Astrocyte of the spinal cord (primary cell): ENCODE measurements around the gene KRTAP6-2.

ENCODE experiments used
- DNase-seq: peaks from one replicate; pipeline ENCODE4 v3.0.0; 2011; ENCODE audit warnings: low read depth, low spot score
- H3K4me3 ChIP-seq: 2 replicates; pipeline ENCODE4 v1.5.1; 2011; ENCODE audit warnings: low read depth, mild to moderate bottlenecking, low read length, moderate library complexity
- in situ Hi-C: cut with HindIII; loops from 2 replicates; pipeline ENCODE4 v1.10.0; 2017; ENCODE audit warnings: low sequenced_read_pairs
- TF ChIP-seq, protein P1 (sequence below): IDR thresholded peaks from 2 replicates; pipeline ENCODE4 v1.5.1; 2012; ENCODE audit warnings: low read depth, mild to moderate bottlenecking, low read length, inconsistent platforms

The KRTAP6-2 gene, protein sequence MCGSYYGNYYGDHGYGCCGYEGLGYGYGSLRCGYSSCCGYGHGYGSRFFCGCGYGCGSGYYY

DNA sequence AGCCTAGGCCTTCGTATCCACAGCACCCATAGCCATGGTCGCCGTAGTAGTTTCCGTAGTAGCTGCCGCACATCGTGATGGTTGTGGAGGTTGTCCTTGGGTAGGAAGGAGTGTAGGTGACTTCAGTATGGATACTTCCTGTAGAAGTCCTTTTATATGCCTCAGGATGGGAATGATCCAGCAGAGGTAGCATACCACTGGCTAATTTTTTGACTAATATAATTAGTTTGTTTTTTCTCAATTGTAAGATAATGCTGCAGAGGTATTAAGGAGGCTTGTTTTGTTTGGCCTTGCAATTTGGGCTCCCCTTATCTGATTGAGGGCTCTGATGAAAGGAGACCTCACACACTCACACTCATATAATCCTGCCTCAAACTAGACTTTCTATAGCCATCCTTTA lies at the start of gene KRTAP6-2:
Gene KRTAP6-2, minus strand, starts transcription at position 101 of the 400 bp plus-strand sequence. Its CDS starts 28 bp downstream, at position 73.
- in situ Hi-C loops: no loop called here
- H3K4me3 ChIP-seq: no peak within 1 kb of the TSS
- DNase-seq: no peak

DNA sequence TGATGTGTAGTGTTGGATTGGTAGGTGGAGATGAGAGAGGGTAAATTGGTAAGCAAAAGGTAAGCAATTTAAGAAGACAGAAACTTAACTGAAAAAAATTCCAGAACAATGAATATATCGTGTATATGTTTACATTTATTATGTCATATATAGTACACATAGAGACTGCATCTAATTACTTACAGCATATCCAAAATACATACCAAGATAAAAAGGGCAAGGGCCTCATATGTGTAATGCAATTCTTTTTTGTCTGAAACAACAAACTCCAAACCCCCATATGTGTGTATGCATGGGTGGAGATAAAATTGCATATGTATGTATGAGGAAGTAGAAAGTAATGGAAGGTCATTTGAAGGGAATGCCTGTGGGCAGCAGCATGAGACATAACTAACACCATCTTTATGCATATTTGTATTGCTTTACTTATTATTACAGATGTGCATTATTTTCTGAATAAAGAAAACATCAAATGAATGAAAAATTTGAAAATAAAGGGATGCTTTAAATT lies 48.3 kb upstream of the KRTAP6-2 start:
- no peak for DNase-seq
- TF ChIP-seq, protein P1, sequence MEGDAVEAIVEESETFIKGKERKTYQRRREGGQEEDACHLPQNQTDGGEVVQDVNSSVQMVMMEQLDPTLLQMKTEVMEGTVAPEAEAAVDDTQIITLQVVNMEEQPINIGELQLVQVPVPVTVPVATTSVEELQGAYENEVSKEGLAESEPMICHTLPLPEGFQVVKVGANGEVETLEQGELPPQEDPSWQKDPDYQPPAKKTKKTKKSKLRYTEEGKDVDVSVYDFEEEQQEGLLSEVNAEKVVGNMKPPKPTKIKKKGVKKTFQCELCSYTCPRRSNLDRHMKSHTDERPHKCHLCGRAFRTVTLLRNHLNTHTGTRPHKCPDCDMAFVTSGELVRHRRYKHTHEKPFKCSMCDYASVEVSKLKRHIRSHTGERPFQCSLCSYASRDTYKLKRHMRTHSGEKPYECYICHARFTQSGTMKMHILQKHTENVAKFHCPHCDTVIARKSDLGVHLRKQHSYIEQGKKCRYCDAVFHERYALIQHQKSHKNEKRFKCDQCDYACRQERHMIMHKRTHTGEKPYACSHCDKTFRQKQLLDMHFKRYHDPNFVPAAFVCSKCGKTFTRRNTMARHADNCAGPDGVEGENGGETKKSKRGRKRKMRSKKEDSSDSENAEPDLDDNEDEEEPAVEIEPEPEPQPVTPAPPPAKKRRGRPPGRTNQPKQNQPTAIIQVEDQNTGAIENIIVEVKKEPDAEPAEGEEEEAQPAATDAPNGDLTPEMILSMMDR: no peak
- no peak overlapping the region for H3K4me3 ChIP-seq
- in situ Hi-C loops: no loop called here

More for the DNA sequence above, at the start of gene KRTAP6-2:
- TF ChIP-seq, protein P1: no peak

DNA sequence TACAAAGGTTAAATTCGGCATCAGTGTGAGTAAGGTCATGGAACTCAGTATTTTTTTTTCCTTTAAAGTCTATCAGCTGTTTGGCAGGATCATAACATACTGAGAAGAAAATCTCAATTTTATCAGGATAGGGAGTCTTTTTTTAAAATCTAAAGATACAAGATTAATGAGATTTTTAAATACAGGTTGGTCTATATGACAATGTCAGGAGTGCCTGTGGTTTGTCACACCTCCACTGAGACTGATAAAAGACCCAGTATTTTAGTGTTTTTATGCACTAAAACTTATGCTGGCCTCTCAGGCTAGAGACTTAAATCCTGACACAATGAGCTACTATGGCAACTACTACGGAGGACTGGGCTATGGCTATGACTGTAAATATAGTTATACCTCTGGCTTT lies 43.9 kb upstream of the KRTAP6-2 start, which contains the start of gene KRTAP20-3:
Gene KRTAP20-3, plus strand, starts transcription at position 301 of the 400 bp plus-strand sequence.
- in situ Hi-C loops: no loop called here
- no peak within 1 kb of the TSS for H3K4me3 ChIP-seq
- TF ChIP-seq, protein P1: no peak
- DNase-seq: no peak

DNA sequence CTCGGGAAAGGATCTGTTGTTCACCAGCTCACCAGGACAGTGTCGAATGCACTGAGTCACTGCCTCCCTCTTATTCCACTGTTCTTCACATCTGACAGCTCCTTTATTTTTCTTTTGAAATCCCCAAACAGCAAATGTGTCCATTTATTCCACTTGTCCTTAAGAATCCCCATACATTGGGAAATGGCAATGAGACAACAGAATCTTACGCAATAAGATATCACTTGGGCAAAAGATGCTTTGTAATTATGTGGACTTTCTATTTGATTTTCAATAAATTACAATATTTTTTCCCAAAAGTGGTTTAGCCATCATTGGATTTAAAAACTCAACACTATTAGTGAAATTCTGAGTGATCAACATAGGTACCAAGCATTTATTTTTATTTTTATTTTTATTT lies 40.0 kb upstream of the KRTAP6-2 start:
- DNase-seq: no peak
- in situ Hi-C loops: no loop called here
- H3K4me3 ChIP-seq: no peak overlapping the region
- TF ChIP-seq, protein P1: no peak

DNA sequence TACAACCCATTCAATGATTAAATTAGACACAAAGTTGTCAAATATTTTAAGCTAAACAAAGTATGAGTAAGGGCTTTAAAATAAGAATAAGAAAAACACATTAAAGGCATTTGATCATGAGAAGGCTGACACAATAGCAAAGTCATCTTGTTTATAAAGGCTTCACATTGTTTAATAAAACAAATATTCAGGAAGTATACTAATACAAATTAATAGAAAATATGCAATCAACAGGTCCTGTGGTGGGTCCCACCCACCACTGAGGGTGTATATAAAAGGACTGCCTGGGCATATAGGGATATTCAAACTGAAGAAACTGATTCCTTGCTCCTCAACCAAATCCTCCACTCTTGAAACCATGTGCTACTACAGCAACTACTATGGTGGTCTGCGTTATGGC lies 36.2 kb upstream of the KRTAP6-2 start, which contains the start of gene KRTAP20-2:
Gene KRTAP20-2, plus strand, starts transcription at position 301 of the 400 bp plus-strand sequence. Its CDS starts 58 bp downstream, at position 359.
- in situ Hi-C loops: no loop called here
- TF ChIP-seq, protein P1: no peak
- no peak within 1 kb of the TSS for H3K4me3 ChIP-seq
- DNase-seq: no peak

DNA sequence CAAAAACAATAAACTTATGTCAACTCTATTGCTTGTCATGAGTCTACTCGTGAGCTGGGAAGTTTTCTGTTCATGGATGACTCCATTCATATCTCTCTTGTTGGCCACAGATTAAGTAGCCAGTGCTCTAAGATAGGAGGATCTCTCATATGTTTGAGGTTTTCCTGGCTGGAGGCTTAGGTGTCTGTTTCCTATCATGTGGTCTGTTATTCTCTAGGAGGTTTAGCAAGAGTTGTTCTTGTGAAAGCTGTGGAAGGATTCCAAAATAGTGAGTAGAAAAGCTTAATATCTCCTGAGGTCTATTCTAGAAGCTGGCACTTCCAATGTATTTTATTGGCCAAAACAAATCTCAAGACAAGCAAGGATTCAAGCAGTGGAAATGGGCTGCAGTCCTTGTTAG lies 30.5 kb upstream of the KRTAP6-2 start:
- DNase-seq: no peak
- TF ChIP-seq, protein P1: no peak
- in situ Hi-C loops: no loop called here
- H3K4me3 ChIP-seq: no peak overlapping the region
